Mucosa of rectum (tissue), 2 donors: Measurements from ENCODE around the gene SPG7.

Experiments
- H3K27ac ChIP-seq, 2 donors: one replicate each; pipeline ENCODE4 v1.7.0; 2013; ENCODE audit warnings: inconsistent platforms in 2 of 2, low read depth in 2 of 2, low read length in 2 of 2
- H3K27me3 ChIP-seq, 2 donors: one replicate each; pipeline ENCODE4 v1.7.0; 2013; ENCODE audit warnings: low read length in 2 of 2; ENCODE audit not compliant: control insufficient read depth in 2 of 2, insufficient read depth in 2 of 2
- H3K36me3 ChIP-seq, 2 donors: one replicate each; pipeline ENCODE4 v1.7.0; 2013; ENCODE audit warnings: low read length in 2 of 2; ENCODE audit not compliant: control insufficient read depth in 2 of 2, insufficient read depth in 2 of 2
- H3K4me1 ChIP-seq, 2 donors: one replicate each; pipeline ENCODE4 v1.7.0; 2013; ENCODE audit warnings: low read length in 2 of 2, mild to moderate bottlenecking in 1 of 2; ENCODE audit not compliant: control insufficient read depth in 2 of 2, insufficient read depth in 2 of 2
- H3K4me3 ChIP-seq, 2 donors: one replicate each; pipeline ENCODE4 v1.7.0; 2013; ENCODE audit warnings: low read length in 2 of 2
- H3K9ac ChIP-seq, 2 donors: one replicate each; pipeline ENCODE4 v1.7.0; 2013; ENCODE audit warnings: low read length in 2 of 2, low read depth in 1 of 2, mild to moderate bottlenecking in 1 of 2
- H3K9me3 ChIP-seq, 2 donors: one replicate each; pipeline ENCODE4 v1.7.0; 2013; ENCODE audit warnings: low read length in 2 of 2; ENCODE audit not compliant: control insufficient read depth in 2 of 2
- donor health status: healthy.
- donor health status: Normal muscosa, but diverticular disease.

The SPG7 gene

GRCh38 chr16:89544113-89544512 is 35.9 kb downstream of the SPG7 start:
- H3K9ac ChIP-seq: no peak overlapping the region
- no peak overlapping the region for H3K27ac ChIP-seq
- H3K9me3 ChIP-seq: no peaks in the 10 kb centered on the region
- no peaks in the 10 kb centered on the region for H3K27me3 ChIP-seq
- no peak overlapping the region for H3K4me3 ChIP-seq
- H3K36me3 ChIP-seq: peaks cover 35 to 43% of the 10 kb centered on the region in 2 donors
- peaks cover 5 to 10% of the 10 kb centered on the region in 2 donors for H3K4me1 ChIP-seq

- Histone ChIP-seq H3K4me3 (no peak overlapping the region), H3K9me3 (no peaks in the 10 kb centered on the region), H3K27me3 (no peaks in the 10 kb centered on the region), H3K9ac (no peak overlapping the region), H3K36me3 (peaks cover 38 to 47% of the 10 kb centered on the region in 2 donors), H3K4me1 (peaks cover 5 to 10% of the 10 kb centered on the region in 2 donors), H3K27ac (no peak overlapping the region)
Observed at GRCh38 chr16:89544713-89545043, 36.5 kb downstream of the SPG7 start.

DNA sequence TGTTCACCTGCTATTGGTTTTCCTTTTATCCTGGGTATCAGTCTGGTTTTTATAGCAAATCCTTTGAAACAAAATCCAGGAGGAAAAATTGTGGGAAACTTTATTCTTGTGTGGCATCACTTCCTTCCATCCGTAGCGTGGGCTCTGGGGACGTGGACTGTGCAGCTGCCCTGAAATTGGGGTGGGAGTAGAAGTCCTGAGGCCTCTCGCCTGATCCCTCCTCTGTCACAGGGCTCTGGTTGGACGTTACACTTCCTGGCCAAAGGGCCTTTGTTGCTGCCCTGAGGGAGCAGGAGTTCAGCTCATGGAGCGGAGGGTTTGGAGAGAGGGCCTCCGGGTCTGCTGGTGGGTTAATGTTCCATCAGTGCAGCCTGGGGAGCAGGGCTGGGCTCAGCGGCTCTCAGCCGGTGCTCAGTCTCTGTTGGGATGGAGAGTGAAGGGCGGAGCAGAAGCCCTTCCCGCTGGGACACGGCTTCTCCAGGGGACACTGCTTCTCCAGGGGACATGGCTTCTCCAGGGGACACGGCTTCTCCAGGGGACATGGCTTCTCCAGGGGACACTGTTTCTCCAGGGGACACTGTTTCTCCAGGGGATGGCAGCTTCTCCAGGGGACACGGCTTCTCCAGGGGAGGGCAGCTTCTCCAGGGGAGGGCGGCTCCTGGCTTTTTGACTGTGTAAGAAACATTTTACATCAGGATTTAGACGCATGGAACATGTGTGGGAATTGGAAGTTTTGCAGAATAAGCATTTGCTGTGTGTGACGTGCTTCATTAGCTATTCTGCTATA is 37.0 kb downstream of the SPG7 start:
- no peak overlapping the region for H3K4me3 ChIP-seq
- peak overlapping the region in 1 of 2 donors; percentile 12 for H3K9ac ChIP-seq
- H3K4me1 ChIP-seq: peaks cover 5 to 10% of the 10 kb centered on the region in 2 donors
- H3K36me3 ChIP-seq: peaks cover 38 to 49% of the 10 kb centered on the region in 2 donors
- no peaks in the 10 kb centered on the region for H3K9me3 ChIP-seq
- no peak overlapping the region for H3K27ac ChIP-seq
- no peaks in the 10 kb centered on the region for H3K27me3 ChIP-seq

DNA sequence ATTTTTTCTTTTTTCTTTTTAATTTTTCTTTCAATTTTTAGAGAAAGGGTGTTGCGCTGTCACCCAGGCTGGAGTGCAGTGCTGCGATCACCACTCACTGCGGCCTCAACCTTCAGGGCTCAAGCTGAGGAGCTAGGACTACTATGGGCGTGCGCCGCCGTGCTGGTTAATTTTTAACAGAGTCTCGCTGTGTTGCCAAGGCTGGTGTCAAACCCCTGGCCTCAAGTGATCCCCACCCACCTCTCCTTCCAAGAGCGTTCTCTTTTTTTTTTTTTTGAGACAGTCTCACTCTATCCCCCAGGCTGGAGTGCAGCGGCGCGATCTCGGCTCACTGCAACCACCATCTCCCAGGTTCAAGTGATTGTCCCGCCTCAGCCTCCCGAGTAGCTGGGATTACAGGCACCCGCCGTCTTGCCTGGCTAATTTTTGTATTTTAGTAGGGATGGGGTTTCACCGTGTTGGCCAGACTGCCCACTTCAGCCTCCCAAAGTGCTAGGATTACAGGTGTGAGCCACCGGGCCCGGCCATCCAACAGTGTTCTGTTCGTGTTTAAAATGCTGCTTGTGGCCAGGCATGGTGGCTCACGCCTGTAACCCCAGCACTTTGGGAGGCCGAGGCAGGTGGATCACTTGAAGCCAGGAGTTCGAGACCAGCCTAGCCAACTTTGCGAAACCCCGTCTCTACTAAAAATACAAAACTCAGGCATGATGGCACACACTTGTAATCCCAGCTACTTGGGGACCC is 37.8 kb downstream of the SPG7 start:
- Histone ChIP-seq H3K27me3 (no peaks in the 10 kb centered on the region), H3K36me3 (peaks cover 37 to 53% of the 10 kb centered on the region in 2 donors), H3K9me3 (no peaks in the 10 kb centered on the region), H3K27ac (no peak overlapping the region), H3K4me3 (no peak overlapping the region), H3K4me1 (peaks cover 5 to 10% of the 10 kb centered on the region in 2 donors), H3K9ac (peak overlapping the region in 1 of 2 donors; percentile 12)

DNA sequence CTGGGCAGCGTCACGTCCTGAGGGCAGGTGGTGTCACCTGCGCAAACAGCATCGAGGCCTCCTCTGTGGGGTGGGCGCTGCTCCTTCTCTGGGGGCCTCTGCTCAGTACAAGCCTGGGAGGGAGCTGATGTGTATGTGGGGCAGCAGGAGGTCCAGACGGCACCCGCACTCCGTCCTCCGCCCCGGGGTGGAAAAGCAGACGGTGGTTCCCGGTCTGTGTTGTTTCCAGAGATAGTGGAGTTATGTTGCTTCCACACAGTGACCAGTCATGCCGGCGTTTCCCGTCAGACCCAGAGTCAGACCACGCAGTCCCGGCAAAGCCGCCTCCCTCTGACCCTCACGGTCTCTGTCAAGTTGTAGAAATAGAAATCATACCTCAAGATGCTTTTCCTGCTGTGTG is 38.6 kb downstream of the SPG7 start:
- no peaks in the 10 kb centered on the region for H3K27me3 ChIP-seq
- H3K27ac ChIP-seq: no peak overlapping the region
- H3K4me3 ChIP-seq: no peak overlapping the region
- peaks cover 37 to 50% of the 10 kb centered on the region in 2 donors for H3K36me3 ChIP-seq
- no peaks in the 10 kb centered on the region for H3K9me3 ChIP-seq
- H3K9ac ChIP-seq: no peak overlapping the region
- peaks cover 5 to 10% of the 10 kb centered on the region in 2 donors for H3K4me1 ChIP-seq

- H3K4me1 ChIP-seq: peaks cover 5 to 10% of the 10 kb centered on the region in 2 donors
- H3K9me3 ChIP-seq: no peaks in the 10 kb centered on the region
- H3K9ac ChIP-seq: no peak overlapping the region
- no peaks in the 10 kb centered on the region for H3K27me3 ChIP-seq
- H3K27ac ChIP-seq: no peak overlapping the region
- no peak overlapping the region for H3K4me3 ChIP-seq
- H3K36me3 ChIP-seq: peaks cover 42 to 53% of the 10 kb centered on the region in 2 donors
Observed at GRCh38 chr16:89547291-89547690, 39.1 kb downstream of the SPG7 start.

DNA sequence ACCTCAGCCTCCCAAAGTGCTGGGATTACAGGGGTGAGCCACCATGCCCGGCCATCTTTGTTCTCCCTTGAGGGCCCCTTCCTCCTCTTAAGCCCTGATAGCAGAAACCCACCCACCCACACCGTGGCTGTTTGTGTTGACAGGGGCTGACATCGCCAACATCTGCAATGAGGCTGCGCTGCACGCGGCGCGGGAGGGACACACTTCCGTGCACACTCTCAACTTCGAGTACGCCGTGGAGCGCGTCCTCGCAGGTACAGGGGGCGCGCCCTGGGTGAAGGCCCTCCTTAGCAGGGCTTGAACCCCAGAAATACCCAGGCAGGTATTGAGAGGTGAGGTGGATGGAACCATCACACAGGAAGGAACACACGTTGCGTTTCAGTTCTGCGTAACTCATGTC is 39.7 kb downstream of the SPG7 start:
- peaks cover 5 to 10% of the 10 kb centered on the region in 2 donors for H3K4me1 ChIP-seq

GRCh38 chr16:89548344-89549006 is 40.3 kb downstream of the SPG7 start:
- Histone ChIP-seq H3K9ac (no peak overlapping the region), H3K4me3 (no peak overlapping the region), H3K9me3 (no peaks in the 10 kb centered on the region), H3K4me1 (peaks cover 5 to 10% of the 10 kb centered on the region in 2 donors), H3K27ac (no peak overlapping the region), H3K27me3 (no peaks in the 10 kb centered on the region), H3K36me3 (peaks cover 52 to 61% of the 10 kb centered on the region in 2 donors)

More for the DNA sequence above, 39.7 kb downstream of the SPG7 start:
- no peaks in the 10 kb centered on the region for H3K9me3 ChIP-seq
- no peak overlapping the region for H3K4me3 ChIP-seq
- H3K9ac ChIP-seq: no peak overlapping the region
- peaks cover 48 to 55% of the 10 kb centered on the region in 2 donors for H3K36me3 ChIP-seq
- no peak overlapping the region for H3K27ac ChIP-seq
- no peaks in the 10 kb centered on the region for H3K27me3 ChIP-seq

GRCh38 chr16:89549007-89549700 is 41.0 kb downstream of the SPG7 start:
- no peaks in the 10 kb centered on the region for H3K9me3 ChIP-seq
- H3K4me3 ChIP-seq: no peak overlapping the region
- H3K27ac ChIP-seq: no peak overlapping the region
- no peaks in the 10 kb centered on the region for H3K27me3 ChIP-seq
- peaks cover 5 to 10% of the 10 kb centered on the region in 2 donors for H3K4me1 ChIP-seq
- peaks cover 56 to 66% of the 10 kb centered on the region in 2 donors for H3K36me3 ChIP-seq
- no peak overlapping the region for H3K9ac ChIP-seq
